NCI-H2081 treated with DMSO at 0.1 percent for 48 hours (cell line): ENCODE results near the gene SRL.

Experiments
- DNase-seq: peaks from one replicate; lab custom pipeline; 2025; lab: John Stamatoyannopoulos, UW

The SRL gene

DNA sequence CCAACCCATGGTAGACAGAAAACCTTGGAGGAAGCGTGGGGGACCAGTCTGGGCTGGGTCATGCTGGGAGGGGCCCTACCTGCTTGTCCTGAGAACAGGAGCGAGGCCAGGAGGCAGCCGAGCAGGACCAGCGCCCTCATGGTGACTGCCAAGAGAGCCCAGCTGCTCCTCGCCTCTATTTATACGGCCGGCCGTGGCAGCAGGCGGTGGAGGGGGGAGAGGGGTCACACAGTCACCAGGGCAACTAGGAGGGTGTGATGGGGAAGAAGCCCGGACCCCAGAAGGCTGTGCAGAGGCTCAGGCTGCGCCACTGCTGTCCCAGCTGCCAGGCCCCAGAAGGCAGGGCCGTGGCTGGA is at the start of gene SRL:
TSS of gene SRL (minus strand) at position 153 of the 356 bp plus-strand sequence. CDS start at position 140, 13 bp downstream.
- DNase-seq = no peak

DNA sequence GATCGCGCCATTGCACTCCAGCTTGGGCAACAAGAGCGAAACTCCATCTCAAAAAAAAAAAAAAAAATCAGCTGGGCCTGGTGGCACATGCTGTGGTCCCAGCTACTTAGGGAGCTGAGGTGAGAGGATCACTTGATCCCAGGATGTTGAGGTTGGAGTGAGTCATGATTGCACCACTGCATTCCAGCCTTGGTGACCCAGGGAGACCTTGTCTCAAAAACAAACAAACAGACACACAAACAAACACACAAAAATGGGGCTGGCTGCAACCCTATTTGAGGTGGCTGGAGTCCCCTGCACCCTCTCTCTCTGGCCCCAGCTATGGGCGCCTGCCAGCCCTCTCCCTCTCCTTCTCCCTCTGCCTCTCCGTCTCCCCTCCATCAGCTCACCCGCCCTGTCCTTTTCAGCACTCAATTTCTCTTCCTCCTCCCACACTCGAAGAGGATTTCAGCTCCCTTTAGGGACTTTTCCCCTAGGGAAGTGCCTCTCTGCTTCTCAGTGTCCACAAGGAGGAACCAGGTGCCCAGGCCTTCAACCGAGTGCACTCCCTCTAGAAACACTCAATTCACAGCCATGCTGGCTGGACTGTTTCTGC is 48.5 kb upstream of the SRL start:
- DNase-seq = no peak

DNA sequence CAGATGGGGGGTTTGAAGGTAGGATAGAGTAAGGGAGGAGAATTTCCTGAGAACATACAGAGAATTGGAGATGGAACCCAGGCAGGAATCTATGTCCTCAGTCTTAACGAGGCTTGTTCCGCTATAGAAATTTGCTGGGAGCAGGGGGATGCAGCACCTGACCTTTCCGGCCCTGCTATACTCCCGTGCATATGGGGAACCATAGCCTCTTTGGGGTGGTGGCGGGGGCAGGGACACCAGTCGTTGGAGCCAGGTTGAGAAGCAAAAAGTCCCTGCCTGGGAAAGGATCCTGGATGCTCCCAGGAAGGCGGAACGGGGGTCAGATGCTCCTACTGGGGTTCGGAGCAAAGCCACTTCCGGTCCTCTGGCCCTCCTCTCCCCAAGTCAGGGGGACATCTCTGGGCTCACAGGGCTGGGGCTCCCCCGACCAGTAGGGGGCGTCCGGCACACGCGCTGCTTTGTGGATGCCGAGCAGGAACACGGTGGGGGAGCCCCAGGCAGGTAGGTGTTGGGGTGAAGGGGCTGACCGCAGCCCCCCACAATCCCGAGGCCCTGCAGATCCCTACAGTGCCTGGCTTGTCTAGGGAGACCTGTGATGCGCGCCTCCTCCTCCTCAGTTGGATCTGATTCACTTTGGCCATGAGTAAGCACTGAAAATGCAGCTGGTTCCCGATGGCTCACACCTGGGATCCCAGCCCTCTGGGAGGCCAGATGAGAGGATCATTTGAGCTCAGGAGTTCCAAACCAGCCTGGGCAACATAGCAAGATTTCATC is 46.5 kb upstream of the SRL start:
- DNase-seq = no peak

DNA sequence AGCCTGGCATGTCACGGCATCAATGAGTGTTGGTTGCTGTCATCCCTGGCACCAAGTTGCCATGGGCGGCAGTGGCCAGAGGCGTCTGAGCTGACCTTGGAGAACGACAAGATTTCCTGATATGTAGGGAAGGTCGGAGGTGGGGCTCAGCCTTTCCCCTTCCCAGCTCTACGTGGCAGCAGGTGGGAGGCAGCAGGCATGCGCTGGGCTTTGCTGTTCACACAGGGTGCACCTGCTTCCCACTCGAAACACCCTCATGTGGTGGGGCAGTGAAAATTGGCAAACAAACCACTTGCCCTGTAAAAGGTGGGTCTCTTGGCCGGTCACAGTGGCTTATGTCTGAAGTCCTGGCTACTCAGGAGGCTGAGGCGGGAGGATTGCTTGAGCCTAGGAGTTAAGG is 43.3 kb upstream of the SRL start:
- DNase-seq = no peak

DNA sequence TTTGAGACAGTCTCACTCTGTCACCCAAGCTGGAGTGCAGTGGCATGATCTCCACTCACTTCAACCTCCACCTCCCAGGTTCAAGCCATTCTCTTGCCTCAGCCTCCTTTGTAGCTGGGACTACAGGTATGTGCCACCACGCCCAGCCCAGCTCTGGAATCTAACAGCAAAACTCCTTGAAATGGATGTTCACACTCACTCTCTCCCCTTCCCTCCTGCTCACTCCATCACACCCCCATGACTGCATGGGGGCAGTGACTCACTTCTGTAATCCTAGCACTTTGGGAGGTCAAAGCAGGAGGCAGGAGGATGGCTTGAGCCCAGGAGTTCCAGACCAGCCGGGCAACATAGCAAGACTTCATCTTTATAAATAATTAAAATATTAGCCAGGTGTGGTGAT is 42.1 kb upstream of the SRL start:
- no peak for DNase-seq

DNA sequence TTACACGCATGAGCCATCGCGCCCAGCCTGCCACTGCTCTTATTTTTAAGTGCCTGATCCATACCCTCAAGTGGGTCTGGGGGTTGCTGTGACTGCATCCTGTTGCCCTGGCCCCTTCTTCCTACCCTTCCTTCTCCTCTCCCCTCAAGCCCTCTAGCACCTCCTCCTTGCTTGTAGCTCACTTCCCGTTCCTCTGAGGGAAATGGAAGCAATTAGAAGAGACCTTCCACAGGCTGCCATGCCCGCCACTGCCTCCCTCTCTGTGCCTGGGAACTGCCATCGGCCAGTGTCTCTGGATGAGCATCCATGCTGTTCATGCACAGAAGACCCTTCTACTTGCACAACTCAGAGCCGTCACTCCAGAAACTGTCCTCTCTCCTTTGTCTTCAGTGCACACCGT is 41.6 kb upstream of the SRL start:
- DNase-seq = no peak

DNA sequence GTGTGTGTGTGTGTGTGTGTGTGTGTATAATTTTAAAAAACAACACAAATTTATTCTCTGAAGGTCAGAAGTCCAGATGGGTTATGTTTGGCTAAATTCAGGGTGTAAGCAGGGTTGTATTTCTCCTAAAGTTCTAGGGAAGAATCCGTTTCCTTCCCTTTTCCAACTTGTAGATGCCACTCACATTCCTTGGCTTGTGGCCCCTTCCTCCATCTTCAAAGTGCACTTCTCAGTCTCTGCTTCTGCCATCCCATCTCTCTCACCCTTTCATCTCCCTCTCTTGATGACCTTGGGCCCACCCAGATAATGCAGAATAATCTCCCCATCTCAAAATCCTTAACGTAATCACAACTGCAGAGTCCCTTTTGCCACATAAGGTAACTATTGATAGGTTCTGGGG is 38.7 kb upstream of the SRL start:
- no peak for DNase-seq

DNA sequence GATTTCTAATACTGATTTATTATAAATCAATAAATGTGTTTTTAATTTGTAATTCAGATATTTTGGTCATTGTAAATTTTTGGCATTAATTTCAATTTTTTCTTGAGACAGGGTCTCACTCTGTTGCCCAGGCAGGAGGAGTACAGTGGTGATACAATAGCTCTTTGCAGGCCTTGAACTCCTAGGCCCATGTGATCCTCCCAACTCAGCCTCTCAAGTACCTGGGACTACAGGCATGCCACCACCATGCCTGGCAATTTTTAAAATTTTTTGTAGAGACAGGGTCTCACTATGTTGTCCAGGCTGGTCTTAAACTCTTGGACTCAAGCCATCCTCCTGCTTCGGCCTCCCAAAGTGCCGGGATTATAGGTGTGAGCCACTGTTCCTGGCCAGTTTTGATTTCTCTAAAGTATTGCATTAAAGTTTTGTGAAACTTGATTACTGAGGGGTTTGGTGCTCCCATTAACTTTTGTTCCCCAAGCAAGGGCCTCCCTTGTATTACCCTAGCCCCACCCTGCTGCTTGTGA is 36.2 kb upstream of the SRL start:
- DNase-seq = no peak

DNA sequence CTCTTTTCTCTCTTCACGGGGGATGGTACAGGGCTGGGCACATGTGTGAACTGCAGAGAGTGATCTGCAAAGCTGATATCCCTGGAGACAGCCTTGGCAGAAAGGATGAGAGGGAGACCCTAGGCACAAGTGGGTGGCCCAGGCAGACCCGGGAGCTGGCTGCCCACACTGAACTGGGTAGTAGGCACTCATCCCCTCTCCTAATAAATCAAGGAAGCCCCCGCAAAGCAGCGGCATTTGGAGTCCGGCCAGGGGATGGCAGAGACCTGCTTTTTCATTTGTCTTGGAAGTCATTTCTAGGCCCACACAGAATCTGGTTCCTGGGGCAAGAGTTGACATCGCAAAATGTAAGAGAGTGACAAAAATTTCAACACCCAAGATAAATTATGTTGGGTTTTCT is 34.0 kb upstream of the SRL start:
- DNase-seq = no peak

DNA sequence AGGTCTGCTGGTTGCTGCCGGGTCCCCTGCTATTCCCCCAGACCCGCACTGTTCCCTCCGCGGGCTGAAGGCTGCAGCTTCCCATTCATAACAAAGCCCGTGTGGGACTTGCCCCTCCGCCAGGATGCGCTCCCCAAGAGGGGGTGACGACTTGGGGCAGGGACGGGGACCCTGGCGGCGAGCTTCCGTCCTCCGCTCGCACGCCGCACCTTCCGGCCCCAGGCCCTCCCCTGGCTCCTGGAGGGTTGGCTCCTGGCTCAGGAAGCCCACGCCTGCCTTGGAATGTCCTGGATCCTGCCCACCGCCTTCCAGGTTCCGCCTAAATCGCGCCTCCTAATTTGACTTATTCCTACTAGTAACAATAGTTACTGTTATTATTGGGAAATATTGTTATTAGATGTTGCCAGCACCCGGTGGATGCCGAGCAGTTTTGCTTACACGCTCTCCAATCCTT is 32.0 kb upstream of the SRL start:
- DNase-seq = no peak

DNA sequence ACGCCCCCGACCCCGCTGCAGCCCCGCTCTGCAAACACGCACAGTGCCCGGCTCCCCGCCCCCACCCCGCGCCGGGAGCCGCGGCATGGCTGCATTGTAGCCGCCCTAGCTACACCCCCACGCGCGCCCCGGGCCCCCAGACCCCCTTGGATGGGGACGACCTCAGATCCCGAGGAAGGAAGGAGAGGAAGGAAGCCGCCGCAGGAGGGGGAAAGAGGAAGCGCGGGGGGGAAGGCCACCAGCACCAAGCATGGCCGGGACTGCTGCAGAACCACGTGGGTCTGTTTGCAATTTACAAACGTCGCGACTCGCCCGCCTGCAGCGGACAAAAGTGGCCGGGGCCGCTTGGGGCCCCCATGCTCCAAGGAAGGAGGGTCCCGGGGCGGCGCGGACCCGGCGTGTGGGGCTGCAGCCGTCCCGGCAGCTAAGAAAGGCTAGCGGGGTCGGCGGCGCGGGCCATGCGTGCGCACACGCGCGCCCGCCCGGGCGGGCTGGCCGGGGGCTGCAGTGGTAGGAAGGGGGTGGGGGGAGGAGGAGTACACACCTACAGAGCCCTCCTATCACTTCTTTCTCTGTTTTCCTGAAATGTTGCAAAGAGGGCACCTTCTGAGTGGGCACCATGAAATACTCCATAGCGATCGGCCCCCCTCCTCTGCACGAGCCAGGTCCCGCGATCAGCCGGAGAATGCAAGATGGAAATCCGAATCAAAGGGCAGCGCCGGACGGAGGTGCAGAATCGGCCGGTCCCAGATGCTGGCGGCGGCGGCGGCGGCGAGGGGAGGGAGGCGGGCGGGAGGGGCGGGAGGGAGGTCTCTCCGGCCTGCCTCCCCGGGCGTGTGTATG is 30.5 kb upstream of the SRL start:
- DNase-seq = no peak

DNA sequence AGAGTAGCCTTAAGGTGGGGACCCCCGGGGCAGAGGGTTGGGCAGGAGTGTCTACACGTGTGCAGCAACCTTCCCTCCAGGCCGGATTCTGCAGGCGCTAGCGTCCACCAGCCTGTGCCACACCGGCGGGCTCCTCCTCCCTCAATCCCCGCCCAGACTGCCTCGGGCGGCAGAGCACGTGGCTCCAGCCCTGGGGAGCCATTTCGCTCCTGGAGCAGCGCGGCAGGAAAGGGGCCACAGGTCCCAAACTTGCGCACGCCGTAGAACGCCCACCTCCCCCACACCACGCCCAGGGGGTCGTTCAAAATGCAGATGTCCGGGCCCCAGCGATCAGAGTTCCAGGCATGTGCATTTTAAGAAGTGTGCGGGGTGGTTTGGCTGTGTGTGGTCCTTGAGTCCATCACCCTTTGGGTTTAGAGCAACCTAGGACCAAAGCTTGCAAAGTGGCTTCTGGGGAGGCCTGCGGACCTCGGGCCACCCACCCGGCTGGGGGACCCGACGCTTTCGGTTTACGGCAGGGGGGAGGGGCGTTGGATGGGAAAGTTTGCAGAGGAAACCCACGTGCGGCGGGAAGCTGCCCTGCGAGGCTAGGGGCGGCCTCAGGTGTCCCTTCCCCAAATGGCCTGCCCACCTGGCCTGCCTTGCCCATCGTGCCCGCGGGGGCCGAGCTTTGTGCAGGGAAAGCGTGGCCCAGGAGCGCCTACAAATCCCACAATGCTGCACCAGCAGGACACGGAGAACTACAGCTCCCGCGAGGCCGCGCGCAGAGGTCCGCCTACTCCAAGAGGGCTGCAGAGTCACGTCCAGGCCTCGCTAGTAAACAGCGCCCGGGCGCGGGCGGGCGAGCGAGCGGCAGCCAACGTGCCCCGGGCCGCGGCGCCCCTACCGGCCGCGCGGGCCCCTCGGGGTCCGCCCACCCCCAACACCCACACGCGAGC is 29.6 kb upstream of the SRL start:
- peak; percentile 64 for DNase-seq

DNA sequence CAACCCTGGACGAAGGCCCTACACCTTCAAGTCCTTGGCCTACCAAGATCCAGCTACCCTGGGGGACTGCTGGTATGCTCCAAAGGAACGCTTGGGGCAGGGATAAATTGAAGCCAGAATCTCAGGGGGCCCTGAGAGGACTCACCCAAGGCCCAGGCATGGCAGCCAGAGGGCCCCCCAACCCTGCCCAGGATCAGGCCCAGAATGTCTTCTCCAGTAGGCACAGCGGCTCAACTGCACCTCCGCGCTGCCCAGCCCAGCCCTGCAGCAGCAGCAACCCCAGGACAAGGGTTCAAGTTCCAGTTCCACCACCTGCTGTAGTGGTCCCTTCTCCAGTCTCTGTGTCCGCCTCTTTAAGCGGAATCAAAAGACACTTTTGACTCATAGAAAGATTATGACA is 28.7 kb upstream of the SRL start:
- DNase-seq = no peak

DNA sequence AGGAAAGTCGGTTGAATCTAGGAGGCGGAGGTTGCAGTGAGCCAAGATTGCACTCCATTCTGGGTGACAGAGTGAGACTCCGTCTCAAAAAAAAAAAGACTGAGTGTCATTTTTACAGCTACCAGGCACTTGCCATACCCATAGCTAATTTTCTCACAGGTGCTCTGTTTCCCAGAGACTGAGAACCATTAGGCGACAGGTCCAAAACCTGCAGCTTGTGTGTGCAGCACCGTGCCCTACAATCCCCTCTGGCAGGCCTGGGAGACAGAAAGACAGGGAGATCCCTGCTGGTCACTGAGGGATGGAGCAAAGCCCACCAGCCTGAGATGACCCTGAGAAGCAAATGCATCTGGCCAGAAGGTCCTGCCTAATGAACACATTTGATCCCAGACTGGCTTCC is 28.2 kb upstream of the SRL start:
- no peak for DNase-seq

DNA sequence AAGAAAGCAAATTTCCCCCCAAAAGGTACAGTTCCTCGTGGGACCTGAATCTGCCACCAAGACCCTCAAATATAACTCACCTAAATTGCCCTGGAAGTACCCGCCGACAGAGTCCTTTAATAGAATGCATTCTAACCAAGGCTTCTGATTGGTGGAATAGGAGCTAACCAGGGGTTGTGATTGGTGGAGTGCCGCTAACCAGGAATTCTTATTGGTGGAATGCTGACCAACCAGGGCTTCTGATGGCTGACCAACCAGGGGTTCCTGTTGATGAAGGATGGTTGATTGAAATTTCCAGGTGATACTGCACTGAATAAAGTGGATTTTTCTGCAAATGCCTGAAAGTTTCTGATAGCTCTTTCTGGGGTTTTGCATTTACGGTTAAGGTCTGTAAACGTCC is 24.5 kb upstream of the SRL start:
- no peak for DNase-seq

DNA sequence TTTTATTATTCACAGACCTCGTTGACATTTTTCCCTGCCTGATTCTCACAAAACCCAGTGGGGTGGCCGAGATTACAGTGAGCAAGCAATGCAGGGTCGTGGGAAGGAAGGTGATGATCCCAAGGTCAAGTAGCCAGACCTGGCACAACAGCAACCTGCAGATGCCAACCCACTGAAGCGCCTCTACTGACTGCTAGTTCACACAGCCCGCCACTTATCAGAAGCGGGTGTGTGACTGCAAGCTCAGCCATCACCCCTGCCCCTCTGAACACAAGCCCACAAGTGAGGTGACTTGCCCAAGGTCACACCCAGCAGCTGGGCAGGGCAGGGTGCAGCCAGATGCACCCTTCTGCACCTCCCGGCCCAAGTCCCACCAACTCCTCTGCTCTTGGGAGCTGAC is 23.8 kb upstream of the SRL start:
- DNase-seq = no peak

DNA sequence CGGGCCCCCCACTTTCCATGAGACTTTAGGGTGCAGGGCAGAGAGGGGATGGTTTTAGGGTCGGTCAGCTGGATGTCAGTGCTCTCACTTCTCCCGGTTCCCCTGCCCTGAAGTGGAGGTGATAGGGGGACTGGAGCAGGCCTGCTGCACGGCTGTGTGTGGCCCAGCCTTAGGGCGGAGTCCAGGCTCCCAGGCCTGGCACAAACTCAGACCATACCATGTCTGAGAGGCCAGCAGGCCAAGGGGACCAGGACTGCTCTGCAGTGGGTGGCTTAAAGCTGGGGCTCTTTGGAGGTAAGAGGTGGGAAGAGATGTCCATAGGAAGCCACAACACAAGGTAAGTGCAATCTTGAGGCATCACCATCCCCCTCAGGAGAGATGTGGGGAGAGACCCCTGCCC is 22.7 kb upstream of the SRL start:
- no peak for DNase-seq

DNA sequence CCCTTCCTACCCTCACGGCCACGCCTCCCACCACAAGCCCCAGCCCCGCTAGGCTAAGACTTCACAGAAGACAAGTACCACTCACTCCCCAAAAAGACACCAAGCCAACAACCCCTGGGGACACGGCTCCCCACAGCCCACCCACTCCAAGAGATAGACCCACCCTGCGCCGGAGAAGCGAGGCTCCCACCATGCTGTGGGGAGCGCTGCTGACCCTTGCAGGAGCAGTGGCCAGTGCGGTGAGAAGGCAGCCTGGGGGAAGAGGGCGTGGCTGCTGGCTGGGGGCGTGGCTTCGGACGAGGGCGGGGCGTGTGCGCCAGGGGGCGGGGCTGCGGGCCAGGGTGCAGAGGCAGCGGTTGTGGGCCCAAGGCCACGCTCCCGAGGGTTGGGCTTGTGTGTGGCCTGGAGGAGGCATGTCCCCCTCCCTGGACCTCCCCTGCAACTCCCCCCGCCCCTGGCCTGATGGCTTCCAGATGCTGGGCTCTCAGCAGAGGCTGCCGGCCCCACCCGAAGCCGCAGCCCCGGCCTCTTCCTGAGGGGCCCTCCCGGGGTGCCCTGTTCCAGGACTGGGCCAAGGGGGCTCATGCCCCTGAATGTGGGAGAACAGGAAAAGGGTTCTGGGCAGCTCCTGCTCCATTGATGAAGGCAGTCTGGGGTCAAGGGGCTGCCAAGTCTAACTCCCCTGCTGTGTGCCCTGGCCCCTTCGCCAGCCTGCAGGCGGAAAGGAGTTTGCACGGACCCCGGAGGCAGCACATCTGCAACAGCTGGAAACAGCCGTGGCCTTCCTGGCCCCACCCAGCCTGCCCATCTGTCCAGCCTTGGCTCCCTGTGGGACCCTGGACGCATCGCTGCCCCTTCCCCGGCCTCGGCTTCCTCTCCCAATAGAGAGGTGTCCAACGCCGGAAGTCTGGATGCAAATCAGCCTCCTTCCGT is 21.9 kb upstream of the SRL start:
- no peak for DNase-seq

DNA sequence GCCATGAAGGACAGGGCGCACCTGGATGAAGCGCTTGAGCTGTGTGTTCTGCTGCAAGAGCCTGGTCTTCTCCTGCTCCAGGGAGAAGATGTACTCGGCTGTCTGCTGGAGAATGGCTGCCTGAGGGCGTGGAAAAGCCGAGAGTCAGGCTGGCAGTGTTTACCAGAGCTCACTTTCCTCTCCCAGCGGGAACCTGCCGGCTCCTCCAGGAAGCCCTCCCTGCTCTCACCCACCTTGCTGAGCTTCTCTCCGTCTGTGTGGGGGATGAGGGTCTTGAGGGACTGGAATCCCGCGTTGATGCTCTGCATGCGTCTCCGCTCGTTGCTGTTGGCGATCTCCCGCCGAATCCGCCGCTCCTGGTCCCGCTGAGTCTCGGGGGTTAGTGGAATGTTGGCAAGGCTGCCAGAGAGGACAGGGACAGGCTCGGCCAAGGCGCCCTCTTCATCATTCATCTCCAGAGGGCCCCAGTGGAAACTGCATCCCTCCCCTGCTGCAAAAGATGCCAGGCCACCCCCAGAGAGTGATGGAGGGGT is 20.5 kb upstream of the SRL start:
- DNase-seq = no peak

DNA sequence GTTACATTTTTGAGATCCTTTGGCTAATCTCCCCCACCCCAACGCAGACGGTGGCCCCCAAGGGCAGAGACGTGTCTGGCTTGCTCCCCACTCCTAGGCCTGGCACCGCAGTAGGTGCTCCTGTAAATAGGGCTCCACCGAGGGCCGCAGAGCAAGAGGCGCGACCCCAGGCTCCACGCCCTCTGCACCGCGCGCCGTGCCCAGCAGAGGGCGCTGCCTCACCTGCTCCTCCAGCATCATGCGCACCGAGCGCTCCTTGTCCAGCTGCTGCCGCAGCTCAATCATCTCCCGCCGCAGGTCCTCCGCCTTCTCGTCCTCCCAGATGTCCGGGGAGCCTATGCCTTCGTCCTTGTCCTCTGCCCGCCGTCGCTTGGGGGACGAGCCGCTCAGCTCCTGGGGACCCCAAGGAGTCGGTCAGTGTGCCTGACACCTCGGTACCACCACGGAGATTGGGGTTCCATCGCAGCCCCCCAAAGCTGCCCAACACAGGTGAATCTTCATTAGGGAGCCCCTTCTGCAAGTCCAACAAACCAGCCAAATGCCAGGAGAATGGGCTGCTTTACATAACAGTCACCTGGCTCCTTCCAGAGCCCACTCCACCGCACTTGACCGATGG is 19.8 kb upstream of the SRL start:
- DNase-seq = no peak
